Naive thymus-derived CD4-positive, alpha-beta T cell (primary cell): ENCODE results near the gene APOBEC3H. TPM values are rescaled to one million over a fixed set of nuclear protein-coding genes. Genes with fewer than 3 reads are reported as not detected.

Source experiments
- ATAC-seq: fragments of 150-1000 bp; cut with Tn5 transposase; 2 replicates; pipeline ENCODE4 v1.10.0; 2021; ENCODE audit warnings: mild to moderate bottlenecking, moderate library complexity
- CTCF ChIA-PET: fragments of 350-600 bp; sonication (Branson Sonifier 250); formaldehyde crosslinking; loops from one replicate; lab custom pipeline; 2021; ENCODE audit warnings: antibody characterized with exemption; lab: Charles Lee
- POLR2A ChIA-PET: fragments of 350-600 bp; sonication (Branson Sonifier 250); formaldehyde crosslinking; loops from one replicate; lab custom pipeline; 2021; ENCODE audit warnings: antibody characterized with exemption, inconsistent platforms; lab: Charles Lee
- DNase-seq, 9 donors: peaks; one replicate each; pipeline versions ENCODE4 v3.0.0 to v3.0.0-alpha.2; 2020 to 2022; ENCODE audit warnings: mixed read lengths in 1 of 9
- H3K27ac ChIP-seq: one replicate; pipeline ENCODE4 v1.7.0; 2013; ENCODE audit warnings: mild to moderate bottlenecking, low read depth, low read length, moderate library complexity
- H3K27me3 ChIP-seq, 2 donors: one replicate each; pipeline ENCODE4 v1.7.0; 2013; ENCODE audit warnings: low read length in 2 of 2, mild to moderate bottlenecking in 2 of 2, moderate library complexity in 2 of 2; ENCODE audit not compliant: control insufficient read depth in 2 of 2, insufficient read depth in 2 of 2
- H3K36me3 ChIP-seq, 3 experiments: 1 replicate in 2 of 3; 2 replicates in 1 of 3; pipeline ENCODE4 v1.7.0; 2013; ENCODE audit warnings: low read length in 3 of 3, mild to moderate bottlenecking in 3 of 3, moderate library complexity in 1 of 3; ENCODE audit not compliant: insufficient read depth in 3 of 3, control insufficient read depth in 2 of 3
- H3K4me1 ChIP-seq, 2 donors: one replicate each; pipeline ENCODE4 v1.7.0; 2013; ENCODE audit warnings: low read length in 2 of 2, mild to moderate bottlenecking in 2 of 2, moderate library complexity in 1 of 2; ENCODE audit not compliant: control insufficient read depth in 2 of 2, insufficient read depth in 2 of 2
- H3K4me3 ChIP-seq: 2 replicates; pipeline ENCODE4 v1.7.0; 2013; ENCODE audit warnings: mild to moderate bottlenecking, low read length
- H3K9me3 ChIP-seq, 3 experiments: 1 replicate in 2 of 3; 2 replicates in 1 of 3; pipeline ENCODE4 v1.7.0; 2013; ENCODE audit warnings: low read length in 3 of 3; ENCODE audit not compliant: control insufficient read depth in 2 of 3
- H3K27ac Mint-ChIP-seq, 9 donors: one replicate each; pipeline ENCODE4 v1.8.0; 2020 to 2022; ENCODE audit warnings: mixed read lengths in 9 of 9, mild to moderate bottlenecking in 8 of 9, moderate library complexity in 5 of 9, inconsistent platforms in 2 of 9
- H3K27me3 Mint-ChIP-seq, 5 donors: one replicate each; pipeline ENCODE4 v1.8.0; 2021 to 2022; ENCODE audit warnings: mixed read lengths in 5 of 5, mild to moderate bottlenecking in 1 of 5
- H3K36me3 Mint-ChIP-seq, 5 donors: one replicate each; pipeline ENCODE4 v1.8.0; 2020 to 2022; ENCODE audit warnings: mixed read lengths in 5 of 5, mild to moderate bottlenecking in 3 of 5, inconsistent platforms in 1 of 5
- H3K4me1 Mint-ChIP-seq, 7 donors: one replicate each; pipeline ENCODE4 v1.8.0; 2020 to 2022; ENCODE audit warnings: mixed read lengths in 7 of 7, mild to moderate bottlenecking in 3 of 7, inconsistent platforms in 1 of 7
- H3K4me3 Mint-ChIP-seq, 10 donors: one replicate each; pipeline ENCODE4 v1.8.0; 2020 to 2022; ENCODE audit warnings: mild to moderate bottlenecking in 10 of 10, mixed read lengths in 10 of 10, moderate library complexity in 6 of 10, inconsistent platforms in 2 of 10
- H3K9me3 Mint-ChIP-seq, 11 donors: one replicate each; pipeline ENCODE4 v1.8.0; 2020 to 2022; ENCODE audit warnings: mixed read lengths in 11 of 11, mild to moderate bottlenecking in 4 of 11, inconsistent platforms in 1 of 11, moderate library complexity in 1 of 11
- intact Hi-C, 2 donors: fragments of 100-400 bp; cut with micrococcal nuclease; formaldehyde crosslinking; loops; one replicate each; pipeline ENCODE4 v1.15.1; 2023
- polyA plus RNA-seq, 2 donors: library from polyadenylated mRNA; unstranded; fragments of 300-500 nt; fragmentation: Illumina TruSeq; gene quantifications; one replicate each; pipeline ENCODE4 v1.2.3, GENCODE V29; 2021
- total RNA-seq, 6 experiments: library from RNA in 5 of 6; stranded (reverse) in 5 of 6; gene quantifications; 1 replicate in 5 of 6; 2 replicates in 1 of 6; pipeline ENCODE4 v1.2.3 and lab custom pipeline; 2021 to 2026

APOBEC3H gene
- total and polyA plus RNA-seq, 7 experiments from 2014 or later = 0.29 to 31.3 (median 1.5) TPM; not detected in 3

GRCh38 chr22:39092111-39092862 is 4.8 kb upstream of the APOBEC3H start:
- peak overlapping the region in 9 of 10 donors; percentile 1 to 84 (median 56) for H3K4me3 Mint-ChIP-seq
- Histone ChIP-seq H3K9me3 (no peaks in the 10 kb centered on the region), H3K27me3 (no peaks in the 10 kb centered on the region), H3K4me3 (no peak overlapping the region), H3K36me3 (peaks cover 0 to under 1% (median 0%) of the 10 kb centered on the region in 3 experiments), H3K27ac (peak overlapping the region; percentile 69), H3K4me1 (peaks cover 59 to 92% of the 10 kb centered on the region in 2 donors)
- ATAC-seq (no peak), DNase-seq (no peak)
- peaks cover 29 to 92% (median 81%) of the 10 kb centered on the region in 7 donors for H3K4me1 Mint-ChIP-seq
- H3K36me3 Mint-ChIP-seq = peaks cover 0 to 5% (median 4%) of the 10 kb centered on the region in 5 donors
- ChIA-PET CTCF (no interaction called here), POLR2A (interaction anchor here (0.6 to 1.5 kb wide), 3 partner anchors 10 to 106 kb away, joined by 3 read pairs; partner anchors contain the start of gene CBX7)
- H3K27ac Mint-ChIP-seq = peak overlapping the region; percentile 85 to 97 (median 96)
- intact Hi-C loops = loop anchor here in 1 of 2 donors (5.0 kb wide), 1 partner anchor 70 kb away; the partner anchor contains the start of gene APOBEC3D
- no peaks in the 10 kb centered on the region for H3K9me3 Mint-ChIP-seq
- H3K27me3 Mint-ChIP-seq = no peaks in the 10 kb centered on the region

GRCh38 chr22:39094717-39095389 is 2.2 kb upstream of the APOBEC3H start:
- Mint-ChIP-seq H3K4me1 (peaks cover 35 to 96% (median 82%) of the 10 kb centered on the region in 7 donors), H3K27me3 (no peaks in the 10 kb centered on the region), H3K36me3 (peaks cover 0 to 3% (median 0%) of the 10 kb centered on the region in 5 donors), H3K4me3 (peak overlapping the region in 7 of 10 donors; percentile 31 to 57 (median 50)), H3K27ac (peak overlapping the region; percentile 9 to 94 (median 82)), H3K9me3 (no peaks in the 10 kb centered on the region)
- H3K9me3 ChIP-seq = no peaks in the 10 kb centered on the region
- intact Hi-C loops = loop anchor here in 1 of 2 donors (5.0 kb wide), 2 partner anchors 53 to 73 kb away; partner anchors contain the start of genes APOBEC3D and APOBEC3F
- ATAC-seq (no peak), DNase-seq (peak in 7 of 9 donors; percentile 20 to 62 (median 48))
- no peak overlapping the region for H3K4me3 ChIP-seq
- peak overlapping the region; percentile 33 for H3K27ac ChIP-seq
- no peaks in the 10 kb centered on the region for H3K27me3 ChIP-seq
- no peaks in the 10 kb centered on the region for H3K36me3 ChIP-seq
- ChIA-PET POLR2A (interaction anchor here (0.7 to 1.4 kb wide), 8 partner anchors 10 to 222 kb away, joined by 3 to 5 read pairs (median 3); partner anchors contain the start of gene APOBEC3G), CTCF (interaction anchor here (0.6 to 1.0 kb wide), 2 partner anchors 23 to 170 kb away, joined by 3 to 4 read pairs; no protein-coding TSS in a partner anchor)
- H3K4me1 ChIP-seq = peaks cover 72 to 92% of the 10 kb centered on the region in 2 donors

- H3K4me3 Mint-ChIP-seq = peak overlapping the region in 1 of 10 donors; percentile 40
- peaks cover 31 to 90% (median 78%) of the 10 kb centered on the region in 7 donors for H3K4me1 Mint-ChIP-seq
- H3K9me3 Mint-ChIP-seq = no peaks in the 10 kb centered on the region
- no peaks in the 10 kb centered on the region for H3K27me3 ChIP-seq
- no peaks in the 10 kb centered on the region for H3K9me3 ChIP-seq
- ChIA-PET CTCF (interaction anchor here (0.5 kb wide), 1 partner anchor 24 kb away, joined by 3 read pairs; no protein-coding TSS in a partner anchor), POLR2A (interaction anchor here (0.8 kb wide), 1 partner anchor 18 kb away, joined by 3 read pairs; the partner anchor contains the start of gene APOBEC3G)
- peaks cover 0 to 3% (median 0%) of the 10 kb centered on the region in 5 donors for H3K36me3 Mint-ChIP-seq
- ATAC-seq = no peak
- H3K36me3 ChIP-seq = no peaks in the 10 kb centered on the region
- no peak overlapping the region for H3K27ac ChIP-seq
- intact Hi-C loops = loop anchor here in 1 of 2 donors (5.0 kb wide), 1 partner anchor 54 kb away; the partner anchor contains the start of gene APOBEC3F
- no peaks in the 10 kb centered on the region for H3K27me3 Mint-ChIP-seq
- no peak for DNase-seq
- H3K4me1 ChIP-seq = peaks cover 62 to 94% of the 10 kb centered on the region in 2 donors
- no peak overlapping the region for H3K4me3 ChIP-seq
- H3K27ac Mint-ChIP-seq = peak overlapping the region in 4 of 9 donors; percentile 9 to 94 (median 78)
Measured at GRCh38 chr22:39095971-39096370, 1.1 kb upstream of the APOBEC3H start.

GRCh38 chr22:39098026-39098425 is 982 bp downstream of the APOBEC3H start:
- no peak for DNase-seq
- CTCF ChIA-PET = interaction anchor here (1.9 kb wide), 1 partner anchor 20 kb away, joined by 8 read pairs; no protein-coding TSS in a partner anchor
- peaks cover 19 to 71% (median 58%) of the 10 kb centered on the region in 7 donors for H3K4me1 Mint-ChIP-seq

GRCh38 chr22:39098576-39098975 is 1.5 kb downstream of the APOBEC3H start:
- H3K36me3 Mint-ChIP-seq = peaks cover 0 to 5% (median 0%) of the 10 kb centered on the region in 5 donors
- H3K27me3 ChIP-seq = no peaks in the 10 kb centered on the region
- peak overlapping the region in 1 of 10 donors; percentile 69 for H3K4me3 Mint-ChIP-seq
- DNase-seq (no peak), ATAC-seq (no peak)
- H3K9me3 Mint-ChIP-seq = no peaks in the 10 kb centered on the region
- H3K4me1 ChIP-seq = peaks cover 45 to 69% of the 10 kb centered on the region in 2 donors
- H3K4me3 ChIP-seq = no peak overlapping the region
- no peak overlapping the region for H3K27ac ChIP-seq
- H3K4me1 Mint-ChIP-seq = peaks cover 19 to 66% (median 56%) of the 10 kb centered on the region in 7 donors
- no peaks in the 10 kb centered on the region for H3K27me3 Mint-ChIP-seq
- no peaks in the 10 kb centered on the region for H3K36me3 ChIP-seq
- CTCF ChIA-PET = interaction anchor here (1.9 kb wide), 1 partner anchor 20 kb away, joined by 8 read pairs; no protein-coding TSS in a partner anchor
- intact Hi-C loops = loop anchor here in 1 of 2 donors (5.0 kb wide), 1 partner anchor 56 kb away; the partner anchor contains the start of gene APOBEC3F
- POLR2A ChIA-PET = interaction anchor here (0.6 to 1.2 kb wide), 3 partner anchors 14 to 71 kb away, joined by 3 read pairs; no protein-coding TSS in a partner anchor
- peak overlapping the region in 6 of 9 donors; percentile 24 to 88 (median 63) for H3K27ac Mint-ChIP-seq
- no peaks in the 10 kb centered on the region for H3K9me3 ChIP-seq

More at GRCh38 chr22:39098026-39098425, 982 bp downstream of the APOBEC3H start:
- H3K4me3 Mint-ChIP-seq = peak overlapping the region in 1 of 10 donors; percentile 91
- H3K4me1 ChIP-seq = peaks cover 45 to 73% of the 10 kb centered on the region in 2 donors
- intact Hi-C loops = loop anchor here in 1 of 2 donors (5.0 kb wide), 1 partner anchor 56 kb away; the partner anchor contains the start of gene APOBEC3F
- no peaks in the 10 kb centered on the region for H3K36me3 ChIP-seq
- H3K4me3 ChIP-seq = no peak overlapping the region
- peaks cover 0 to 5% (median 0%) of the 10 kb centered on the region in 5 donors for H3K36me3 Mint-ChIP-seq
- H3K9me3 ChIP-seq = no peaks in the 10 kb centered on the region
- no peaks in the 10 kb centered on the region for H3K27me3 ChIP-seq
- peak overlapping the region; percentile 13 for H3K27ac ChIP-seq
- POLR2A ChIA-PET = interaction anchor here (0.6 to 1.2 kb wide), 3 partner anchors 14 to 70 kb away, joined by 3 read pairs; no protein-coding TSS in a partner anchor
- no peak for ATAC-seq
- H3K27me3 Mint-ChIP-seq = no peaks in the 10 kb centered on the region
- H3K9me3 Mint-ChIP-seq = no peaks in the 10 kb centered on the region
- peak overlapping the region in 6 of 9 donors; percentile 25 to 94 (median 76) for H3K27ac Mint-ChIP-seq
